HG03439 (cell line): ENCODE measurements around the gene ATXN1.

Source experiments
- ATAC-seq: cut with Tn5 transposase; IDR thresholded peaks from one replicate; pipeline ENCODE4 v1.9.1; 2021; ENCODE audit warnings: mild to moderate bottlenecking, moderate library complexity; ENCODE audit not compliant: unreplicated experiment

The ATXN1 gene

DNA sequence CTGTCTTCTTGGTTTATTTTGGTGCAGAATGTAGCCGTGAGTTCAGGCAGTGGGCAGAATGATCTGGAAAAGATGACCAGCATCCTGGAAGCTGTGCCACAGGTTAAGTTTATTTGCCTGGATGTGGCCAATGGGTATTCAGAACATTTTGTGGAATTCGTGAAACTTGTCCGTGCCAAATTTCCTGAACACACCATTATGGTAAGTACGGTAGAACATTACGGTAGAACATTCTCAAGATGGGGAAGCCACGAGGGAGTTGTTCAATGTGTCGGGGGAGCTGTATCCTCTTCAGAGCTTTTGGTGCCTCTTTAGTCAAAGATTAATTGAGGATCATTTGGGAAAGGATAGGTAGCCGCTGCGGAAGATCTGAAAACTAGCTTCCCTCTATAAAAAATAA is 506.7 kb downstream of the ATXN1 start:
- ATAC-seq, result no peak

DNA sequence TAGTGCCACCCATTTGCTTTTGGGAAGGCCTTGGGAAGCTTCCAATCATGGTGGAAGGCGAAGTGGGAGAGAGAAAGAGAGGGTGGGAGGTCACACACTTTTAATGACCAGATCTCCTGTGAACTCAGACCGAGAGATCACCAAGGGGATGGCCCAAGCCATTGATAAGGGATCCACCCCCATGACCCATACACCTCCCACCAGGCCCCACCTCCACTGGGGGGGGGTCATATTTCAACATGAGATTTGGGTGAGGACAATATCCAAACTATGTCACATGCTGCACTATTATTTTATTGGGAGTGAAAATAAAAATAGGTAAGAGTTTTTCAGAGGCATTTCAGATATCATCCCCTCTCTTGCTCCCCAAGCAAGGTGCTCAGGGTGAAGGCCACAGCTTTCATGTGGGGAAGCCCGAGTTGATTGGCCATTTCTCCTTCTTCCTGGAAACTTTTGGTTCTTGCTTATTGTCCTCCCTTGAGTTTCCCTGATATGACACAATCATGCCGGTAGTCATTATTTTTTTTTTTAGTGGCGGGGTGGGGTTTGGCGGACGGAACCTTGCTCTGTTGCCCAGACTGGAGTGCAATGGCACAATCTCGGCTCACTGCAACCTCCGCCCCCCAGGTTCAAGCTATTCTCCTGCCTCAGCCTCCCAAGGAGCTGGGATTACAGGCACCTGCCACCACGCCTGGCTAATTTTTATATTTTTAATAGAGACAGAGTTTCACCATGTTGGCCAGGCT is 507.7 kb downstream of the ATXN1 start:
- no peak for ATAC-seq

DNA sequence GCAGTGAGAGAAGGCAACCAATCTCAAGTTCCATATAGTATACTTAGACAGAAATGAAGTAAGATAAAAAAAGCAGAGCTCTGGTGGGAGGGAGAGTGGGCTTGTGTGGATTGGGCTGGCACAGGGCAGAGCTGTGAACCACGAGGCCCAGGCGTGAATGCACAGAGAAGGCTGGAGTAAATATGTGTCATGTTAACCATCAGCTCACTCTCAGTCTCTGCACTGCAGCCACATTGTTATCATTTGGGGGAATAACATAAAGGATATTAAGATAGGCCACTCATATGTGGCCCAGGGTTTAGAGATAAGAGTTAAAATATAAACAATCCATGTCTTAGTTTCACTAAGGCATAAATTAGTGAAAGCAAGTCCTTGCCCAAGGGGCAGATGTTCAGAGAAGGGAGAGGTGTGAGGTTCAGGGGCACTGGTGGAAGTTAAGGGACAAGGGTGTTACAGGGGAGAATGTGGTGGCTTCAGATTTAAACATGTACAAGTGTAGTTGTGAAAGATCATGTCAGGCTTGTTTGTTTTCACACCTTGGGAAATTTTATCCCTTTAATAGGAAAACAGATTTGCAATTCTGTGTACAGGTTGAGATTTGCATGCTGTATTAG is 508.5 kb downstream of the ATXN1 start:
- no peak for ATAC-seq

DNA sequence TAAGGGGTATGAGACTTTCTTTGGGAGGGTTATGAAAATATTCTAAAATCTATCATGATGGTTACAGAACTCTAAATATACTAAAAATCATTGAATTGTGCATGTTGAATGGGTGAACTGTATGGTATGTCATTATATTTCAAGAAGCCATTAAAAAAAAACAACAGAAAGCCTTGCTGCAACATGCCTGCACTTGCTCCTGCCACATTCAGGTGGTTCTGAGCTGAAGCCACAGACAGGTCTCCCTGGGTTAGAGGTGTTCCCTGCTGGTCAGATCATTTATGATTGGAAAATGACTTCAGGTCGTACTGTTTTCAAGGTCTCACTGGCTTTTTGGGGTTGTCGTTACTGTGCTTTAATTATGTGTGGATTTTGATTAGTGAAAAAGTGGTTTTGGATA is 509.6 kb downstream of the ATXN1 start:
- no peak for ATAC-seq

DNA sequence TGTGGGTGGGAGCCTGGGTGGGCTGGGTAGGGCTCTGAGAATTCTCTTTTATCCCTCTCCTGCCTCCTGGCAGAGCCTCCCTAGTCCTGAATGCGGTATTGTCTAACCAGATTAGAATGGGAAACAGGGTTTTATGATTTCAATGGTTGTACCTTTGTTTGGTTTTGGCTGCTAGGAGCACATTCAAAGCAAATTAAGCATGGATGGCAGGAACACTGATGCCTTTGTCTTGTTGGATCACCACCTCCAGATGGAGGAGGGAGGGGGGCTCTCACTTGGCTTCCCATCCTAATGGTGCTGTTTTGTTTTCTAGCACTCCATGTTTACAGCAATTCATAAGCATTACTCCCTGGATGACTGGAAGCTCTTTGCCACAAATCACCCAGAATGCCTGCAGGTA is 511.3 kb downstream of the ATXN1 start:
- no peak for ATAC-seq
